Tongue (tissue), 2 donors: Measurements from ENCODE around the gene CYP17A1. TPM values are rescaled to one million over a fixed set of nuclear protein-coding genes. Genes with fewer than 3 reads are reported as not detected.
"Not testable (repeated sequence)": the region's sequence is repeated elsewhere in the genome, so short reads cannot be mapped to it uniquely, and the experiment has no call there.

Experiments
- DNase-seq: peaks from one replicate; pipeline ENCODE4 v3.0.0-alpha.2; 2015
- total RNA-seq: library from RNA; depleted of rRNA; stranded (reverse); fragments of >200 nt; gene quantifications from one replicate; pipeline ENCODE4 v1.2.3, GENCODE V29; 2014

Gene CYP17A1, protein sequence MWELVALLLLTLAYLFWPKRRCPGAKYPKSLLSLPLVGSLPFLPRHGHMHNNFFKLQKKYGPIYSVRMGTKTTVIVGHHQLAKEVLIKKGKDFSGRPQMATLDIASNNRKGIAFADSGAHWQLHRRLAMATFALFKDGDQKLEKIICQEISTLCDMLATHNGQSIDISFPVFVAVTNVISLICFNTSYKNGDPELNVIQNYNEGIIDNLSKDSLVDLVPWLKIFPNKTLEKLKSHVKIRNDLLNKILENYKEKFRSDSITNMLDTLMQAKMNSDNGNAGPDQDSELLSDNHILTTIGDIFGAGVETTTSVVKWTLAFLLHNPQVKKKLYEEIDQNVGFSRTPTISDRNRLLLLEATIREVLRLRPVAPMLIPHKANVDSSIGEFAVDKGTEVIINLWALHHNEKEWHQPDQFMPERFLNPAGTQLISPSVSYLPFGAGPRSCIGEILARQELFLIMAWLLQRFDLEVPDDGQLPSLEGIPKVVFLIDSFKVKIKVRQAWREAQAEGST
- not detected for total RNA-seq

DNA sequence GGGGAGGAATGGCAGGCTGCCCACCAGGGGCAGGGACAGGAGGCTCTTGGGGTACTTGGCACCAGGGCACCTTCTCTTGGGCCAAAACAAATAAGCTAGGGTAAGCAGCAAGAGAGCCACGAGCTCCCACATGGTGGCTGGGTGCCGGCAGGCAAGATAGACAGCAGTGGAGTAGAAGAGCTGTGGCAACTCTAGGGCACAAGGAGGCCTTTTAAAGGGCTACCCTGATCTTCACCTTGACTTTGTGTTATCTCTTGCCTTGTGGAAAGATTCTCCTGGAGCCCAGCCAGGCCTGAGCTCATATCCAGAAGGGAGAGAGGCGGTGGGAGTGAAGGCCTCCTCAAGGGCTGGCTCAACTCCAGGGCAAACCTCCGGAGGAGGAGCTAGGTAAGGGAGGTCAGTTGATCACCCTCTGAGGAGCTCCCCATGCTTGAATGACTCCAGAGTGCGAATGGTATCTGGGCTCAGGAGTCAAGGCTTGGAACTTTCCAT, at the start of gene CYP17A1:
TSS of gene CYP17A1 (minus strand) at position 184 of the 492 bp plus-strand sequence. CDS start at position 132, 52 bp downstream.
- DNase-seq, result peak; percentile 33

DNA sequence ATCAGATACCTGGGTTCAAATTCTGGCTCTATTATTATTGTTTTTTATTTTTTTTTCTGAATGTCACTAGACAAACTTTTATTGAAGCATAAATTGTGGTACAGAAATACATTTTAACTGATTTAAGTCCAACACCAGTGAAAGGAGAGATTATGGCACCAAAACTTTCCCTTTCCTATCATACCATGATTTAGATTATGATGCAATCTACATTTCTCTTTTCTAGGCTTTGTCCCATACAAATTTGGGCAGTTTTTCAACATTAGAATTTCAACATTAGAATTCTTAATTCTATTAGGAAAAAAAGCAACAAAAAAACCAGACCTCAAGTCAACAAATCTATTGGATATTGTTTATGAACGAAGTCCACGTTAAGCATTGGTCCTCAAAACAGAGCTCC, 43.0 kb upstream of the CYP17A1 start:
- no peak for DNase-seq

DNA sequence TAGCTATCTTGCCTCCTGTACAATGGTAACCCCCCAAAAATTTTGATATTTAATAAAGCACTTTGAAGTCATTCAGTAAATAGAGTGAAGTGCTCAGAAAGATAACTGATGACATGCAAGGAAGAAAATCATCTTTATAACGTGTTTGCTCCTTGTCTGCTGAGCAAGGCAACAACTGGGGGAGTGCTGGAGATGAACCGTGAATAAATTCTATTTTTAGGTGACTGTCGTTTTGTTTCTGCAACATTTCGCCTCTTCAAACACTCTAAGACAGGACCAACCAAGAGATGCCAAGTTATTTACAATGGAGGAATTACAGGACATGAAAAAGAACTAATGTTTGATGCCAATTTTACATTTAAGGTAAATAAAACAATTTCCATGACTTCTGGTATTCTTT, 41.4 kb upstream of the CYP17A1 start:
- DNase-seq, result no peak

DNA sequence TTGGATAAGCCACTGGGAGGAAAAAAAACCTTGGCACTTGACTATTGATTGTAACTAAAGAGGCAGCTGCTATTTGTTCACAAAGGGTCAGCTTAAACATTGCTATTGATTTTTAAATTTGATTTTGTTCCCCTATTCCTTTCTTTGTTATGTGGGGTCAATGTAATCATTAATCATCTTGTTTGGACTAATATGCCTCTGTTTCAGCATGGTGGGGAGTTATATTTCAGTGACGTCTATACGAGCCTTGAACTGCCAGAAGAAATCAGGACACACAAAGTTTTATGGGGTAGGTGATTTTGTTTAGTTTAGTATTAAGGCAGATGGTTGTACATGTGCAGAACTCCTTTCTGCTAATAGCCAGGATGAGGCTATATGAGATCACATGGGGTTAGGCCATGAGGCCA, 39.5 kb upstream of the CYP17A1 start:
- DNase-seq, result no peak

DNA sequence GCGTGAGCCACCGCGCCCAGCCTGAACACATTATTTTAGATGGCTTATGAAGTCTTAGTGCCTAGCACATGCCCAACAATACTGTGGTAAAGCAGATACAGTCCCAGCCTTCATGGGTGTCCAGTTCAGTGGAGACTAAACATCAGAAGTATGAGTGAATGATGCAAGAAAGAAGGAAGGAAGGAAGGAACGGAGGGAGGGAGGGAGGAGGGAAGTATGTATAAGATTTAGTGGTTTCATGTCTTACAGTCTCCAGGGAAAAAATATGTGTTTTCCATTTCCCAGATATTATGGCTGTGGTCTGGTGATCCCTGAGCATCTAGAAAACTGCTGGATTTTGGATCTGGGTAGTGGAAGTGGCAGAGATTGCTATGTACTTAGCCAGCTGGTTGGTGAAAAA, 35.0 kb upstream of the CYP17A1 start:
- no peak for DNase-seq

DNA sequence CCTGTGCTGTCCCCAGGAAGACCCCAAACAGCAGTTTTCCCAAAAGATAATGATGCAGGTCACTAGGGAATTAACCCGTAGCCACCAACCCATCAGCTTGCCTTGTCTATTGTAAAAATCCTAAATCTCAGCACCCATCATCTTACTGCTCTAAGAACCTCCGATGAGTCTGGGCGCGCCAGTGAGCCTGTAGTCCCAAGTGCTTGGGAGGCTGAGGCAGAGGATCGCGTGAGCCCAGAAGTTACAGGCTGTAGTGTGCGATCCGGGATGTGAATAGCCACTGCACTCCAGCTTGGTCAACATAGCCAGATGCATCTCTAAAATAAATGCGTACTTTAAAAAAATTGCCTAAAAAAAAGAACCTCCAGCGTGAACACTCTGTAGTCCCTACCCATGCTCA, 33.0 kb upstream of the CYP17A1 start:
- DNase-seq, result no peak

DNA sequence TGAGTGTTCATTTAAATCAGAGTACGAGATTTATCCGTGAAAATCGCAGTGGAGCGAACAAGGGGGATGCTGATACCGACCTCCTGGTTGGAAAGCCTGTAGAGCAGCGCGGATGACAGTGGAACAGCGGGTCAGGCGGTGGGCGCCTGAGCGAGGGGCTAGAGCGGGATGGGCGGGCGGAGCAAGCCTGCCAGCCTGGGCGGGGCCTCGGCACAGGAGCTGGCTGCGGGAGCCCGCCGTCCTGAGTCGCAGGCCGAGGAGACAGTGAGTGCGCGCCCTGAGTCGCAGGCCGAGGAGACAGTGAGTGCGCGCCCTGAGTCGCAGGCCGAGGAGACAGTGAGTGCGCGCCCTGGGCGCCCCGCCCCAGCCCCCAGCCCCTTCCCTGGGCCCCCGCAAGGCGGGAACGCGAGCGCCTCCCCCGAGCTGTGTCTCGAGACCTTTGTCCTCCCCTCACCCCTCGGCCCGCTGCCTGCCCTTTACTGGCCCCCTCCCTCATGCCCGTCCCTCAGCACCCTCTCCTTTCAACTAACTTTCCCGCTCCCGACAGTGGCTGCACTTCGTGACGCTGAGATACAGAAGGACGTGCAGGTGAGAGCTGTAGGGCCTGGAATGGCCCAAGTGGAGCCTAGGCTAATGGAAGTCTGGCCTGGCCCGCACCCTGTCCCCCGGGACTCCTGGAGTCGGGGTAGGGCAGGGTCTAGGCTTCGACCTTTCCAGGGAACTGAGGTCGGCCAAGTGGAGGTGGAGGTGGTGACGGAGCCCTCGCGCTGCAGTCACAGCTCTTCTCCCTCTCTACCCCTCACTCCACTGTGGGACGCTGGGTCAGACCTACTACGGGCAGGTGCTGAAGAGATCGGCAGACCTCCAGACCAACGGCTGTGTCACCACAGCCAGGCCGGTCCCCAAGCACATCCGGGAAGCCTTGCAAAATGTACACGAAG, 32.3 kb upstream of the CYP17A1 start, which contains the start of gene AS3MT:
TSS of gene AS3MT (plus strand) at position 213 of the 941 bp plus-strand sequence. CDS start at position 336, 123 bp downstream.
- DNase-seq, result peak; percentile 79

DNA sequence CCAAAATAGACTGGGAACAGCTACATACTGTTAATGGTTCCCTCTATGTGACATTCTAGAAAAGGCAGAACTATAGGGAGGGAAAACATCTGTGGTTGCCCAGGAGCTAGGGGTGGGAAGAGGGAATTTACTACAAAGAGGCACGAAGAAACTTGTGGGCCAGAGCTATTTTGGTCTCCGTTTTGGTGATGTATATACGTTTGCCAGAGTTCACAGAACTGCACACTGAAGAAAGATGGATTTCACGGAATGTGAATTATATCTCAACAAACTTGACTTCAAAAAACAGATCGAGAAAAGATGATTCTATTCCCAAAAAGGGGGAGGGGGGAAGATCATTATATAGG, 31.7 kb upstream of the CYP17A1 start:
- DNase-seq, result peak; percentile 51

DNA sequence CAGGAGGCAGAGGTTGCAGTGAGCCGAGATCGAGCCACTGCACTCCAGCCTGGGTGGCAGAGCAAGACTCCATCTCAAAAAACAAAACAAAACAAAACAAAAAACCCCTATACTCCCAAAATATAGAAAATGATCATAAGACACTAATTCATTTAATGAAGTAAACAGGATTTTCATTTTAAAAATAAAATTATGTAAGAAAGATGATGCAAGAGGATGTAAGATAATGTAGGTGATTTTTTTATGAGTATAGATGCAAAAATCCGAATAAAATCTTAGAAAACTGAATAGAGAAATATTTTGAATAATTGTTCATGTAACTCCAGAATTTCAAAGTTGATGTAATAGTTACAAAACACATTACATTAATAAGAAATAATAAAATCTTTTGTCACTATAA, 28.4 kb upstream of the CYP17A1 start:
- no peak for DNase-seq

DNA sequence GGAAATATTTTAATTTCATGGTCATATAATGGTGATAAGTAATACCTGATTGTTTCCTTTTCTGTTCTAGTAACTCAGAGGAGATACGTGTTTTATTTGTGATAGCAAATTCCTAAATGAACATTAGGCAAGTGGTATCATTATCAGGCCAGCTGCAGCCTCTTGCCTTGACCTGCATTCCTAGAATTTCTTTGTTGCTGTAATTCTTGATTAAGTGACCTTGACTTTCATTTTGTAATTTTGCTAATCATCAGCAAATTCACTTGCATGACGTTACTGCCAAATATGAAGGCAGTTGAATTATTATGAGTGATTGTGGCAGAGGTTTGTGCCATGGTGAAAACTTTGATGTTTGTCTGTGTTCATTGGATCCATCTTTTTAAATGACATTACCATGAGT, 26.4 kb upstream of the CYP17A1 start:
- DNase-seq, result no peak

DNA sequence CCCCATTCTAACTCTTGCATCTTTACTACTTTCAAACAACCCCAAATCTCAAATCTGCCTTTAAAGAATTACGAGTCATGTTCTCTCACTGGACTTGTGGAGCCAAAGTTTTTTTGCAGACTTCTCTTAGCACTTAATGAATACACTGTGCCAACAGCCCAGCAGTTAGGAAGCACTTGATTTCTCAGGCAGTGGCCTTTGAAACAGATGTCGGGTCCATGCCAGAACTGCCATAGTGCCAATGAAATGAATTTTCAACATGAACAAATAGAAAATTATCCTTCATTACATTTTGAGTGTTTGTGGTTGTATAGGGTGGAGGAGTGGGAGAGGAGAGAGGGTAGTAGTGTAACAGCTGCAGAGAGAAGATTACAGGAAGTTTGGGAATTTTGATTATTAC, 22.7 kb upstream of the CYP17A1 start:
- DNase-seq, result peak; percentile 8

DNA sequence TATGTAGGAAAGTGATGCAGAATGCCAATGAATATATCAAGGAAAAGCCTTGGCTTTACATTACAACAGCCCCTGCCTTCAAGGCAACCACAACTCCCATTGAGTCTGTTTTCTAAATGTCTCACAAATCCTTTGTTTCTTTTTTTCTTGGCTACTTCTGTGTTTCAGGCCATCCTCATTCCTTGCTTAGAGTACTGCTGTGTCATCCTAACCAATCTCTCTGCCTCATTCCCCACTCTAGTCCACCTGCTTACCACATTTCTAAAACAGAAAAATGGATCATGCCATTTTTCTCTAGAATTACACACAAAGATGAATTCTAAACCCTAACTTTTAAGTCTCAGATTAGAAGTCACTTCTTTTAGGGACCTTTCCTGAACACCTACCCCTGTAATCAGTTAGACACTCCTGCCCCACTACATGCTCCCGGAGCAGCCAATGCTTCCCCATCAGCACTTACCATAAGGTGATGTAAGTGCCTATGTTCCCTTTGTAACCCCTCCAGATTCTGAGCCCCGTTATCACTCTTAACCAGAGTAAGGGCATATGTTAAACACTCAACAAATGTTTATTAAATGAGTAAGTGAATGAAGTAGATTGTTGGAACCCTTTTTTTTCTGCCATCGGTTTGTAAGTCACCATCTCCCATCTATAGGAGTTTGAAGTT, 19.7 kb upstream of the CYP17A1 start:
- DNase-seq, result no peak

DNA sequence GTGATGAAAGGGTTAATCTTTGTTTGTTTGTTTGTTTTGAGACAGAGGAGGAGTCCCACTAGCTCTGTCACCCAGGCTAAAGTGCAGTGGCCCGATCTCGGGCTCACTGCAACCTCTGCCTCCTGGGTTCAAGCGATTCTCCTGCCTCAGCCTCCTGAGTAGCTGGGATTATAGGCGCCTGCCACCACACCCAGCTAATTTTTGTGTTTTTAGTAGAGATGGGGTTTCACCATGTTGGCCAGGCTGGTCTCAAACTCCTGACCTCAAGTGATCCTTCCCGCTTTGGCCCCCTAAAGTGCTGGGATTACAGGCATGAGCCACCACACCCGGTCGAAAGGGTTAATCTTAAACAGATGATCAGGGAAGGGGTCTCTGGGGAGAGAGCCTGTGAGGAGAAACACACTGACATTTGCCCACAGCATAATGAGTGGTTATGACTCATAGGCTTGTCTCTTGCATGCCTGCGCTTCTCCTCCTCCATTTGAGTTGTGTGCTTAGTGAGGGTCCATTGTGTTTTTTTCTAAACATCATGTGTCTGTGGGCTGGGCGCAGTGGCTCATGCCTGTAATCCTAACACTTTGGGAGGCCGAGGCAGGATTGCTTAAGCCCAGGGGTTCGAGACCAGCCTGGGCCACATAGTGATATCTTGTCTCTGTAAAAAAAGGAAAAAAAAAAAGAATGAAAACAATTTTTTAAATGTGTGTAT, 18.7 kb upstream of the CYP17A1 start:
- peak; percentile 27 for DNase-seq

DNA sequence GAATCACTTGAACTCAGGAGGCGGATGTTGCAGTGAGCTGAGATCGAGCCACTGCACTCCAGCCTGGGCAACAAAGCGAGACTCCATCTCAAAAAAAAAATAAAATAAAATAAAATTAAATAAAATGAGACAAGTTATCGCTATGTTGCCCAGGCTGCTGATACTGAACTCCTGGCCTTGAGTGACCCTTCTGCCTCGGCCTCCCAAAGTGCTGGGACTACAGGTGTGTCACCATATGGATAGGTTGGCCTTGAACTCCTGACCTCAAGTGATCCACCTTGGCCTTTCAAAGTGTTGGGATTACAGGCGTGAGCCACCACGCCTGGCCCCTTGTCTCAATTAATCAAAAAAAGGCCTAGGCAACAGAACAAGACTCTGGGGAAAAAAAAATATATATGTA, 16.0 kb upstream of the CYP17A1 start:
- DNase-seq, result not testable (repeated sequence)

DNA sequence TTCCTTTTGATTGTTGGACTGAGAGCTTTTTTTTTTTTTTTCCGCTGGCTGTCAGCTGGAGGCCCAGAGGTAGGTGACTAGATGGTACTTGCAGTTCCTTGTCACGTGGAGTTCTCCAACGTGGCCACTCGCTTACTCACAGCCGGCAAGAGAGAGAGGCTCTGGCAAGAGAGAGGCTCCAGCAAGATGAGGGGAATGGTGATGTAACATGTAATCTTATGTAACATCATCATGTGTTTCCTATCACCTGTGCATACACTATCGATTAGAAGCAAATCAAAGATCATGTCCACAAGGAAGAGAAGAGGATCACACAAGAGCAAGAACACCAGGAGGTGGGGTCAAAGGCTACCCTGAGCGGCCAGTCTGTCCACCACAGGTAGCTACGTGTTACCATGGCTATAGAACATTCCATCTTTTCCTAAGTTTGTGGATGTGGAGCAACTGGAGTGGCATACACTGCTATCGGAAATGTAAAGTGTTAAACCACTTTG, 12.9 kb upstream of the CYP17A1 start:
- no peak for DNase-seq

DNA sequence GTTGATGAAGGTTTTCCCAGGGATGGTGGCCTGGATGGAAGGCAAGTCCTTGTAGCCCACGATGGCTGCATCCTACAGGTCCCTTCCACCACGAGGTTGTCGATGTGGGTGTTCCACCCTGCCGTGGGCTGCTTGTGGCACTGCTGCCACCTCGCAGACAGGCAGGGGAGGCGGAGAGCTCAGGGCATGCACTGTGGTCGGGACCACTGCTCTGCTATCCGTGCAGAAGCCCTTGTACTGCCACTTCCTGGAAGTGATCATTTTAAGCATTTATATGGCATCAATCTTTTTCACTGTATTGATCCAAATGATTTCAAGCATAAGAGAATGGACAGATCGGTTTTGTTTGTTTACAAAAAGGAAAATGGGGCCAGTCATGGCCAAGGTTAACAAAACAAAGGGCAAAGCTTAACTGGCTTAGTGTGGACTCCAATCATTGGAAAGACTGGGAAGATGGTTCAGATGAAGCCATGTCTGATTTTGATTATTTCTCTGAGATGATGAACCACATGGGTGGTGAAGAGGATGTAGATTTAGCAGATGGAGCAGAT, 8.2 kb upstream of the CYP17A1 start:
- DNase-seq, result no peak

DNA sequence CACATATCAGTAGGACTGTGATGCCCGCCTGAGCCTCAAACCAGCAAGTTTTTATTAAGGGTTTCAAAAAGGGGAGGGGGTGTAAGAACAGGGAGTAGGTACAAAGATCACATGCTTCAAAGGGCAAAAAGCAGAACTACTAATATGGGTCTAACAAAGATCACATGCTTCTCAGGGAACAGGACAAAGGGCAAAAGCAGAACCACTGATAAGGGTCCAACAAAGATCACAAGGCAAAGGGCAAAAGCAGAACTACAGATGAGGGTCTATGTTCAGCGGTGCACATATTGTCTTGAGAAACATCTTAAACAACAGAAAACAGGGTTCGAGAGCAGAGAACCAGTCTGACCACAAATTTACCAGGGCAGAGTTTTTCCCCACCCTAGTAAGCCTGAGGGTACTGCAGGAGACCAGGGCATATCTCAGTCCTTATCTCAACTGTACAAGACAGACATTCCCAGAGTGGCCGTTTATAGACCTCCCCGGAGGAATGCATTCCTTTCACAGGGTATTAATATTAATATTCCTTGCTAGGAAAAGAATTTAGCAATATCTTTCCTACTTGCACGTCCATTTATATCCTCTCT, 7.1 kb upstream of the CYP17A1 start:
- not testable (repeated sequence) for DNase-seq

DNA sequence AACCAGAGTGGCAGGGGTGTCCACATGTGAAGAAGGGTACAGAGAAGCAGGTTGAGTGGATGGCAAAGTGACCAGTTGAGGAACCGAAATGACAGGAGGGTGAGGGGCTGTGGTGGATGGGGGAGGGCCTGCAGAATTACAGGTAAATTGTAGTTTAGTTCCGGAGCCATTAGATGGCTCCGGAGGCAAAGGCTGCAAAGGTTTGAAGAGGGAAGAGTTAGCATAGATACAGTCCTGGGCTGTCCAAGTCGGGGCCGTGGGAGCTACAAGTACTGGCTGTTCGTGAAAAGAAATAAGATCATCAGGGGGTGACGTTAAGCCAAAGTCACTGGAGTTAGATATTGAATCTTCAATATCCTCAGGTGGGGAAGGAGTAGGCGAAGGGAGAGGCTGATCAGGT, 5.9 kb upstream of the CYP17A1 start:
- not testable (repeated sequence) for DNase-seq

DNA sequence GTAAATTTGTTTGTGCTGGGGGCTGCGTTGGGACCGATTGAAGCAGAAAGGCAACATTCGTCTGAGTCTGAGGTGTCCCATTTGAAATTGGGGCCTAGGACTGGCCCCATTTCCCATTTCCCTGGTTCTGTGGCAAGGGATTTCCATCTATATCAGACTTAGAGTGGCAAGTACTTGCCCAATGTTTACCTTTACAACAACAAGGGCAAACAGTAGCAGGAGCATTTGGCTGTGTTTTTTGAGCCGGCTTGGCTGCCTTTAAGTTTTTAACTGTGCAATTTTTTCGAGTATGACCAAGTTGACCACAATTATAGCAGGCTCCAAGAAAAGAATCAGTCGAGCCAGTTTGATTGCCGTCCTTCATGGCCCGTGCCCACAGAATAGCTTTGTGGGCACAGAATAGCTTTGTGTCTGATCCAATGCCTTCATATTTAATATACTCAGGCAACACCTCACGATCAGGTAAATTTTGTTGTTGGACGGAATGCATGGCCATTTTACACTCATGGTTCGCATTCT, 4.7 kb upstream of the CYP17A1 start:
- no peak for DNase-seq

DNA sequence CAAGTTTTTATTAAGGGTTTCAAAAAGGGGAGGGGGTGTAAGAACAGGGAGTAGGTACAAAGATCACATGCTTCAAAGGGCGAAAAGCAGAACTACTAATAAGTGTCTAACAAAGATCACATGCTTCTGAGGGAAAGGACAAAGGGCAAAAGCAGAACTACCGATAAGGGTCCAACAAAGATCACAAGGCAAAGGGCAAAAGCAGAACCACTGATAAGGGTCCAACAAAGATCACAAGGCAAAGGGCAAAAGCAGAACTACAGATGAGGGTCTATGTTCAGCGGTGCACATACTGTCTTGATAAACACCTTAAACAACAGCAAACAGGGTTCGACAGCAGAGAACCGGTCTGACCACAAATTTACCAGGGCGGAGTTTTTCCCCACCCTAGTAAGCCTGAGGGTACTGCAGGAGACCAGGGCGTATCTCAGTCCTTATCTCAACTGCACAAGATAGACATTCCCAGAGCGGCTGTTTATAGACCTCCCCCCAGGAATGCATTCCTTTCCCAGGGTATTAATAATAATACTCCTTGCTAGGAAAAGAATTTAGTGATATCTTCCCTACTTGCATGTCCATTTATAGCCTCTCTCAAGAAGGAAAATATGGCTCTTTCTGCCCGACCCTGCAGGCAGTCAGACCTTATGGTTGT, 1.2 kb upstream of the CYP17A1 start:
- not testable (repeated sequence) for DNase-seq
